Measurements from ENCODE around the gene ITPRIP. TPM values are rescaled to one million over a fixed set of nuclear protein-coding genes. Genes with fewer than 3 reads are reported as not detected.

The ITPRIP gene
- total RNA-seq, 1 experiment from 2014 or later, result 5.3 TPM

Other genes starting within 250 kb of the ITPRIP start
- 12.6 and 14.2 TPM in 2 replicates for gene SFR1, start 216.3 kb downstream of the ITPRIP start, total RNA-seq (2014; rRNA removed; shearing (Covaris generic))
- gene CFAP43, start 106.1 kb downstream of the ITPRIP start, total RNA-seq (2014; rRNA removed; shearing (Covaris generic)), result not detected in 2 replicates
- gene GSTO1, start 83.6 kb downstream of the ITPRIP start, total RNA-seq (2014; rRNA removed; shearing (Covaris generic)), result 51.7 and 52.2 TPM in 2 replicates
- 0.08 TPM in 1 of 2 replicates, not detected in the other for gene GSTO2, start 69.3 kb downstream of the ITPRIP start, total RNA-seq (2014; rRNA removed; shearing (Covaris generic))
- gene CFAP58, start 15.4 kb upstream of the ITPRIP start, total RNA-seq (2014; rRNA removed; shearing (Covaris generic)), result 0.08 TPM in 1 of 2 replicates, not detected in the other

All from SJCRH30 (cell line).